Islet precursor cell (in vitro differentiated cells): ENCODE results near the gene CCDC150.
"Not testable (repeated sequence)": the region's sequence is repeated elsewhere in the genome, so short reads cannot be mapped to it uniquely, and the experiment has no call there.

Experiments
- DNase-seq: peaks from one replicate; pipeline ENCODE4 v3.0.0-alpha.2; 2018

Gene CCDC150

GRCh38 chr2:196638765-196639164 lies 750 bp upstream of the CCDC150 start:
- DNase-seq, result no peak

- no peak for DNase-seq
Observed at GRCh38 chr2:196640031-196640548, 575 bp downstream of the CCDC150 start.

GRCh38 chr2:196649202-196649601 lies 9.7 kb downstream of the CCDC150 start:
- no peak for DNase-seq

GRCh38 chr2:196651387-196652094 lies 12.0 kb downstream of the CCDC150 start:
- DNase-seq, result no peak

GRCh38 chr2:196652869-196653268 lies 13.4 kb downstream of the CCDC150 start:
- no peak for DNase-seq

GRCh38 chr2:196653843-196654242 lies 14.3 kb downstream of the CCDC150 start:
- DNase-seq, result no peak

- DNase-seq, result no peak
Observed at GRCh38 chr2:196655761-196656160, 16.2 kb downstream of the CCDC150 start.

- DNase-seq, result no peak
Observed at GRCh38 chr2:196657333-196657732, 17.8 kb downstream of the CCDC150 start.

- DNase-seq, result no peak
Observed at GRCh38 chr2:196659844-196660243, 20.3 kb downstream of the CCDC150 start.

- DNase-seq, result no peak
Observed at GRCh38 chr2:196660244-196660643, 20.7 kb downstream of the CCDC150 start.

- DNase-seq, result no peak
Observed at GRCh38 chr2:196670342-196670741, 30.8 kb downstream of the CCDC150 start.

- no peak for DNase-seq
Observed at GRCh38 chr2:196675963-196676362, 36.4 kb downstream of the CCDC150 start.

GRCh38 chr2:196677404-196677803 lies 37.9 kb downstream of the CCDC150 start:
- DNase-seq, result peak; percentile 80

- DNase-seq, result no peak
Observed at GRCh38 chr2:196679368-196679767, 39.9 kb downstream of the CCDC150 start.

- DNase-seq, result no peak
Observed at GRCh38 chr2:196681510-196681909, 42.0 kb downstream of the CCDC150 start.

GRCh38 chr2:196685792-196686191 lies 46.3 kb downstream of the CCDC150 start:
- no peak for DNase-seq

- not testable (repeated sequence) for DNase-seq
Observed at GRCh38 chr2:196686737-196687136, 47.2 kb downstream of the CCDC150 start.

GRCh38 chr2:196696423-196697079 lies 57.0 kb downstream of the CCDC150 start:
- peak; percentile 82 for DNase-seq

GRCh38 chr2:196697825-196698224 lies 58.3 kb downstream of the CCDC150 start:
- DNase-seq, result no peak

GRCh38 chr2:196702641-196703040 lies 63.1 kb downstream of the CCDC150 start:
- no peak for DNase-seq

- DNase-seq, result no peak
Observed at GRCh38 chr2:196703695-196704094, 64.2 kb downstream of the CCDC150 start.

- not testable (repeated sequence) for DNase-seq
Observed at GRCh38 chr2:196710056-196710455, 70.5 kb downstream of the CCDC150 start.

GRCh38 chr2:196711625-196712024 lies 72.1 kb downstream of the CCDC150 start:
- DNase-seq, result no peak

- no peak for DNase-seq
Observed at GRCh38 chr2:196712867-196713266, 73.4 kb downstream of the CCDC150 start.
